Central memory CD8-positive, alpha-beta T cell (primary cell): ENCODE data around the gene INS.

Experiments
- ATAC-seq: fragments of 150-1000 bp; cut with Tn5 transposase; replicated peaks from 2 replicates; pipeline ENCODE4 v1.10.0; 2022; ENCODE audit warnings: mild to moderate bottlenecking, moderate FRiP score, moderate number of reproducible peaks; ENCODE audit not compliant: poor library complexity, severe bottlenecking; ENCODE audit errors: extremely low read depth
- DNase-seq, 2 donors: peaks; one replicate each; pipeline ENCODE4 v3.0.0; 2021; ENCODE audit warnings: low spot score in 2 of 2
- H3K27ac Mint-ChIP-seq: one replicate; pipeline ENCODE4 v1.8.0; 2022; ENCODE audit warnings: low read depth, mild to moderate bottlenecking, moderate library complexity, mixed read lengths
- H3K27me3 Mint-ChIP-seq: one replicate; pipeline ENCODE4 v1.8.0; 2022; ENCODE audit warnings: mixed read lengths
- H3K36me3 Mint-ChIP-seq: one replicate; pipeline ENCODE4 v1.8.0; 2022; ENCODE audit warnings: mild to moderate bottlenecking, moderate library complexity, mixed read lengths; ENCODE audit not compliant: insufficient read depth
- H3K4me1 Mint-ChIP-seq: one replicate; pipeline ENCODE4 v1.8.0; 2022; ENCODE audit warnings: mixed read lengths
- H3K4me3 Mint-ChIP-seq: one replicate; pipeline ENCODE4 v1.8.0; 2022; ENCODE audit warnings: mild to moderate bottlenecking, moderate library complexity, mixed read lengths
- H3K9me3 Mint-ChIP-seq: one replicate; pipeline ENCODE4 v1.8.0; 2022; ENCODE audit warnings: mixed read lengths

Gene INS

DNA sequence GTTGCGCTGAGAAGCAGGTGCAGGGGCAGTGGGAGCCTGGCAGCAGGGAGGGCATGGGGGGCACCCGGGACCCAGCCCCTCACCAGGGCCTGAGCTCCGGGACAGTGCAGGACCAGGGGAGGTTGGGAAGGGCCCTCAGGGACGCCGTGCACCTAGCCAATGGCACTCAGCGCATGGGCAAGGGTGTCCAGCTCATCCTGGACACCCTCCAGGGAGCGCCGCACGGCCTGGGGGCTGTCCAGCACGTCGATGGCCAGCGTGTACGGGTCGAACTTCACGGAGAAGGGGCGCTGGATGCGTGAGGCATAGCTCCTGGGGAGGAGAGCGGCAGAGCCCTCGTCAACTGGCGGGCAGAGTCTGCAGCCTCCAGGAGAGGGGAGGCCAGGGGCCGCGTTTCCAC is 3.1 kb upstream of the INS start:
- no peak overlapping the region for H3K4me3 Mint-ChIP-seq
- H3K9me3 Mint-ChIP-seq, result no peaks in the 10 kb centered on the region
- no peaks in the 10 kb centered on the region for H3K27me3 Mint-ChIP-seq
- H3K36me3 Mint-ChIP-seq, result no peaks in the 10 kb centered on the region
- DNase-seq, result no peak
- no peaks in the 10 kb centered on the region for H3K4me1 Mint-ChIP-seq
- H3K27ac Mint-ChIP-seq, result no peak overlapping the region
- no peak for ATAC-seq

DNA sequence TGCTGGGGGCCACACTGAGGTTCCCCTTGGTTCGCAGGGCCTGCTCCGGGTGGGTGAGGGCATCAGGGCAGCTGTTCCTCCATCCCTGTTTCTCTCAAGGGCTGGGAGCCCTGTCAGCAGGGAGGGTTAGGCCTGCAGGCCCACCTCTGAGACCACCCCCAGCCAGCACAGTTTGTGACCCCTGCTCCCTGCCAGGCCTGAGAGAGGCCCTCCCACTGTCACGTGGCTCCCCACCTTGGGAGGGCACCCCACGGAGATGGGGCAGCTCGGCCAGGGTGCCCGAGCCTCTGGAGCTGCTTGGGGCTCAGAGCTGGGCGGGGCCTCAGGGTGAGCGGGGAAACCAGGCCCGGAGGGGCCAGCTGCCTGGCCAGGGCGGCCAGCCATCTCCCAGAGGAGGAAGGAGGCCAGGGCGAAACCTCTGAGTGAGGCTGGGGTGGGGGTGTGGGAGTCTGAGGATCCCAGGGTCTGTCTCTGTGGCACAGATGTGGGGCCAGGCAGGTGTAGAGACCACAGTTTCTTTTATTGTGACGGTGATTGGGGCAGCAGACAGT is 2.5 kb upstream of the INS start:
- ATAC-seq (no peak), DNase-seq (no peak)
- H3K36me3 Mint-ChIP-seq, result no peaks in the 10 kb centered on the region
- H3K27me3 Mint-ChIP-seq, result no peaks in the 10 kb centered on the region
- no peaks in the 10 kb centered on the region for H3K4me1 Mint-ChIP-seq
- no peak overlapping the region for H3K4me3 Mint-ChIP-seq
- H3K27ac Mint-ChIP-seq, result no peak overlapping the region
- H3K9me3 Mint-ChIP-seq, result no peaks in the 10 kb centered on the region

DNA sequence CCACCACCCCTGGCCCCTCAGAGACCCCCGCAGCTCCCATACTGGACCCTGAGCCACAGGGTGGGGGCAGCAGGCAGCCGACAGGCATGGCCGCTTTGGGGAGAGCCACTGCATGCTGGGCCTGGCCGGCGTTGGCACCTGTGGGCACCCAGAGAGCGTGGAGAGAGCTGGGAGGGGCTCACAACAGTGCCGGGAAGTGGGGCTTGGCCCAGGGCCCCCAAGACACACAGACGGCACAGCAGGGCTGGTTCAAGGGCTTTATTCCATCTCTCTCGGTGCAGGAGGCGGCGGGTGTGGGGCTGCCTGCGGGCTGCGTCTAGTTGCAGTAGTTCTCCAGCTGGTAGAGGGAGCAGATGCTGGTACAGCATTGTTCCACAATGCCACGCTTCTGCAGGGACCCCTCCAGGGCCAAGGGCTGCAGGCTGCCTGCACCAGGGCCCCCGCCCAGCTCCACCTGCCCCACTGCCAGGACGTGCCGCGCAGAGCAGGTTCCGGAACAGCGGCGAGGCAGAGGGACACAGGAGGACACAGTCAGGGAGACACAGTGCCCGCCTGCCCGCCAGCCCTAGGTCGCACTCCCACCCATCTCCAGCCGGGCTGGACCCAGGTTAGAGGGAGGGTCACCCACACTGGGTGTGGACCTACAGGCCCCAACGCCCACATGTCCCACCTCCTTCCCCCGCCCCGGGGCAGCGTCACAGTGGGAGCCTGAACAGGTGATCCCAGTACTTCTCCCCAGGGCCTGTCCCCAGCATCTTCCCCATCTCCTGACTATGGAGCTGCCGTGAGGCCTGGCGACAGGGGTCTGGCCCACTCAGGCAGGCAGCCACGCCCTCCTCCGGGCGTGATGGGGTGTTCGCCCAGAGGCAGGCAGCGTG is 1.2 kb downstream of the INS start:
- Mint-ChIP-seq H3K36me3 (no peaks in the 10 kb centered on the region), H3K27me3 (peaks cover 6% of the 10 kb centered on the region), H3K4me1 (no peaks in the 10 kb centered on the region), H3K9me3 (no peaks in the 10 kb centered on the region), H3K27ac (no peak overlapping the region), H3K4me3 (no peak overlapping the region)
- DNase-seq, result no peak
- ATAC-seq, result no peak

DNA sequence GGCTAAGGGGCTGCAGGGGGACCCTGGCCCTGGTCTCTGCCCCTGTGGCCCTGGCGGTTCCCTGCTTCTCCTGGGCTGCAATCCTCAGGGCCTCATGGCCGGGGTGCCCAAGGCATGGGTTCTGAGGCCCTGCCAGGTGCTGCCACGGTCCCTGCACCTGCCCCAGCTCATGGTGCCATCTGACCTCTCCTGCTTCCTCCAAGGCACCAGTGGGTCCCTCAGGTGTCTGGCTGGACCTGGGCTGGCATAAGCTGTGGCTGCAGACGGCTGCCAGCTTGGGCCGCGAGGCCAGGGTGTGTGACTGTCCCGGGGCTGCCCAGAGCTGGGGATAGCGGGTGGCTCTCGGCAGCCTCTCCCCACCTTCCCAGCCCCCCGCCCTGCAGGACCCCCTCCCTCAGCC is 2.0 kb downstream of the INS start:
- Mint-ChIP-seq H3K27ac (no peak overlapping the region), H3K4me3 (no peak overlapping the region), H3K9me3 (no peaks in the 10 kb centered on the region), H3K27me3 (peaks cover 6% of the 10 kb centered on the region), H3K36me3 (no peaks in the 10 kb centered on the region), H3K4me1 (no peaks in the 10 kb centered on the region)
- DNase-seq, result no peak
- no peak for ATAC-seq

DNA sequence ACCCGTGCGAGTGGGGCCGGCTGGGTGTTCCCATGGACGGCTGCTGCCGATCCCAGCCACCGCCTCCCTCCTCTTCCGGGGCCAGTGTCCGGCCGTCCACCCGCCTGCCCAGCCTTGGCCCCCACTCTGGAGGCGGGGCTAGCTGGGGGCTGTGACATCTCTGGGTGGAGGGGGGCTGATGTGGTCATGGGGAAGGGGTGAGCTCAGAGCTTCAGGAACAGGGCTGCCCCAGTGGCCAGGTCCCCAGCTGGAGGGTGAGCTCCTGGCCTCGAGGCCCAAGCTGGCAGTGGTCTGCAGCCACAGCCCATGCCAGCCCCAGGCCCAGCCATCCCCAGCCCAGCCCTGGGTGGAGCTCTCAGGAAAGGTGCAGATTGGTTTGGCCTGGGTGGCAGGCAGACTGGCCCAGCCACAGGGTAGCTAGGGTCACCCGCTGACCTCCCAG is 2.7 kb downstream of the INS start:
- ATAC-seq (no peak), DNase-seq (no peak)
- no peaks in the 10 kb centered on the region for H3K4me1 Mint-ChIP-seq
- H3K27ac Mint-ChIP-seq, result no peak overlapping the region
- no peaks in the 10 kb centered on the region for H3K9me3 Mint-ChIP-seq
- H3K27me3 Mint-ChIP-seq, result peaks cover 6% of the 10 kb centered on the region
- H3K4me3 Mint-ChIP-seq, result no peak overlapping the region
- H3K36me3 Mint-ChIP-seq, result no peaks in the 10 kb centered on the region

DNA sequence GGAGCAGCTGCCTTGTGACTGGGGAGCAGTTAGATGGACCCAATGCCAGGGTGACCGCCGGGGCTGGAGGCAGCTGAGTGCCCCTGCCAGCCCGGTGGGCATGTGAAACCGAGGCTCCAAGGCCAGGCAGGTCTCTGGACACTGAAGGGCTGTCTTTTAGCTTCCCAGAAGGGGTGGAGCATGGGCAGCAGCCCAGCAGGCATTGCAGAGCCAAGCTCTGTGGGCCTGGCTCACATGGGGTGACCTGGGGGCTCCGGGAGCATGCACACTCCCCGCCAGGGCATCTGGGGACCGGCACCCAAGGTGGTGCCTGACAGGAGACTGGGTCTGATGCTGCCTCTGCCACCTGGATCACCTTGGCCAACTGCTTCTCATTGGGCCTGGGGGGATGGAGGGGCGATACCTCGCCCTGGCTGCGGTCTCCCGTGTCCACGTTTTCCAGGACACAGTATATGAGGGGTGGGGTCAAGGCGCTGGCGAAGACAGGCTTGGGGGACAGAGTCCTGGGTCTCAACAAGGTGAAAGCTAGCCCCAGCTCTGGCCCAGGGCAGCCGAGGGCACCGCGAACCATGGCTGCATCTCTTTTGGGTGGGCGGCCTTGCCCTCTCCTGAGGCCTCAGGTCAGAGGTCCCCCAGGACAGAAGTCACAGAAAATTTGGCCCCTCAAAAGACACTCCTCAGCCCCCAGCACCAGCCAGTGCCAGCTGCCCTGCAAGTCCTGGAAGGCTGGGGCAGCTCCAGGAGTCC is 3.5 kb downstream of the INS start:
- Mint-ChIP-seq H3K27ac (no peak overlapping the region), H3K9me3 (no peaks in the 10 kb centered on the region), H3K4me1 (no peaks in the 10 kb centered on the region), H3K27me3 (peaks cover 6% of the 10 kb centered on the region), H3K4me3 (no peak overlapping the region), H3K36me3 (no peaks in the 10 kb centered on the region)
- no peak for ATAC-seq
- DNase-seq, result no peak

DNA sequence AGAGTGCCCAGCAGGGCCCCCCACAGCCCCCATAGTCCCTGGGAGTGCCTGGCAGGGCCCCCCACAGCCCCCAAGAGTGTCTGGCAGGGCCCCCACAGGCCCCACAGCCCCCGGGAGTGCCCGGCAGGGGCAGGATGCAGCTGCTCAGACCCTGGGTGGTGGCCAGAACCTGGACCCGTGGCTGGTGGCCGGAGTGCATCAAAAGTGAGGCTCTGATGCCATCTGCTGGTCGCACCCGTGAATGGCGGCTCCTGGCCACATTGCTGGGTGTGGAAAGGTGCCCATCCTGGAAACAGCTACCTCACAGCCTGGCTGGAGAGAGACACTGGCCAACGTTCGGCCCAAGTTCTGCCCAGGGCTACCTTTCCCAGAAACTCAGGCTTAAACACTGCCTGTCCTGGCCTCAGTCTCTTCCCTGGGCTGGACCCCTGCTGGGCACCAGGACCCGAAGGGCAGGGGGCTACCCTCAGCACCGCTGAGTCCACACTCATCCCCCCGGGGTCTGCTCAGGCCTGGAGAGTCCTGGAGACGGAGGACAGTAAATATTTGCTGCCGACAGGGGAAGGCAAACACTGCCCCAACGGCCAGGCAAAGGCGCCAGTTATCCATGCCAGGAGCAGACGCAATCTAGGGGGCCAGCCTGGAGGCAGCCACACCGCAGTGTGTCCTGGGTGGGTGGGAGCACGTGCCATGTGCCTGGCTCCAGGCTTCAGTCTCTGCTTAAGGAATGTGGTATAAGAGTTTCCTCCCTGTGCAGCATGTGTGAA is 4.4 kb downstream of the INS start:
- ATAC-seq (no peak), DNase-seq (peak; percentile 40 to 42)
- H3K4me3 Mint-ChIP-seq, result no peak overlapping the region
- H3K9me3 Mint-ChIP-seq, result no peaks in the 10 kb centered on the region
- peaks cover 6% of the 10 kb centered on the region for H3K27me3 Mint-ChIP-seq
- H3K4me1 Mint-ChIP-seq, result peaks cover 7% of the 10 kb centered on the region
- H3K27ac Mint-ChIP-seq, result no peak overlapping the region
- H3K36me3 Mint-ChIP-seq, result no peaks in the 10 kb centered on the region

DNA sequence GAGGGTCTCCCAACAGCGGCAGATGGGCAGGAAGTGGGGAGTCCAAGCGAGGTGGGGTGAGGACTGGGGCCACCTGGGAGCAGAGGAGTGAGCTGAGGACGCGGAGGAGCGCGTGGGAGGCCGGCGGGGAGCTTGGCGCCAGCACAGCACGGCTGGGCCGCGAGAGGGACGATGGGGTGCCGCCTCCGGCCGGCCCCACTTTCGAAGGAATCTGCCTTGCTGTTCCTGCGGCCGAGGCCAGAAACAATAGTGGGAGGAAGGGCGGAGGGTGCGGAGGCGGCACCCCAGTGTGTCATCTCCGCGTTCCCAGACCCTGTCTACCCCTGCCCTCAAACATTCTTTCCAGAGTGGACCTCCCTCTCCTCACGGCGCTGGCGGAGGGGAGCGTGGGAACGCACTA is 5.5 kb downstream of the INS start:
- Mint-ChIP-seq H3K36me3 (no peaks in the 10 kb centered on the region), H3K9me3 (no peaks in the 10 kb centered on the region), H3K4me1 (peaks cover 14% of the 10 kb centered on the region), H3K4me3 (no peak overlapping the region), H3K27me3 (peaks cover 15% of the 10 kb centered on the region), H3K27ac (no peak overlapping the region)
- DNase-seq (no peak), ATAC-seq (no peak)

DNA sequence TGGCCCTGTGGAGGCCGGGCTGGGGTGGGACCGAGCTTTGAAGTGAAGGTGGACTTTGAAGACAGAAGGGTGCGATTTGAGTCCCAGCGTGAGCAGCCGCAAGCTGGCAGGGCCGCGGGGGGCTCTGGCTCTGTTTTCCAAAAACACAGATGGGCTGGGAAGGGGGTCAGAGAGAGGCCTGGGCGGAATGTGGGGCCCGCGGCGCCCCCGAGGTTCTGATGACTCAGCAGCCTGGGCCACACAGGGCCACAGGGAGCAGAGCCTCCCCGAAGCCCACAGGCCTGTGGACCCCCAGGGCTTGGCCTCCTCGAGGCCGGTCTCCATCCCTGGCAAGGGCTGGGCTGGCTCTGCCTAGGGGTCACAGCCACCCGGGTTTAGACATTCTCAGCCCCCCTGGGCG is 6.1 kb downstream of the INS start:
- Mint-ChIP-seq H3K9me3 (no peaks in the 10 kb centered on the region), H3K36me3 (no peaks in the 10 kb centered on the region), H3K4me3 (no peak overlapping the region), H3K27ac (no peak overlapping the region), H3K4me1 (peaks cover 14% of the 10 kb centered on the region), H3K27me3 (peaks cover 21% of the 10 kb centered on the region)
- ATAC-seq (no peak), DNase-seq (no peak)

DNA sequence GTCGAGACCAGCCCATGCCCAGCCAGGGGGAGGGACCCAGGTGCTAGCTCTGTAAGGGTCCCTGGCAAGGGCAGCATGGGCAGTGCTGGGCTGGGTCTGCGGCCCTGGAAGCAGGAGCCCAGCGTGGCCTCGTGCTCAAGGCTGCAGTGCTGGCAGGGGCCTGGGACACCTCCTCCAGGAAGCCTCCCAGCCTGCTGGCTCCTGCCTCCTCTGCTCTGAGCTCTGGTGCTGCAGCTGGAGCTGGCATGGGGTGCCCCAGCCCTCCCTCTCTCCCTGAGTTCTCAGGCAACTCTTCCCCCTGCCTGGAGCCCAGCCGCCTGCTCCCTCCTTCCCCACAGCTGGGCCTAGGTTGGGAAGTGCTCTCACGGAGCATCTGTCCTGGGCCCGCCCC is 6.8 kb downstream of the INS start:
- H3K36me3 Mint-ChIP-seq, result no peaks in the 10 kb centered on the region

DNA sequence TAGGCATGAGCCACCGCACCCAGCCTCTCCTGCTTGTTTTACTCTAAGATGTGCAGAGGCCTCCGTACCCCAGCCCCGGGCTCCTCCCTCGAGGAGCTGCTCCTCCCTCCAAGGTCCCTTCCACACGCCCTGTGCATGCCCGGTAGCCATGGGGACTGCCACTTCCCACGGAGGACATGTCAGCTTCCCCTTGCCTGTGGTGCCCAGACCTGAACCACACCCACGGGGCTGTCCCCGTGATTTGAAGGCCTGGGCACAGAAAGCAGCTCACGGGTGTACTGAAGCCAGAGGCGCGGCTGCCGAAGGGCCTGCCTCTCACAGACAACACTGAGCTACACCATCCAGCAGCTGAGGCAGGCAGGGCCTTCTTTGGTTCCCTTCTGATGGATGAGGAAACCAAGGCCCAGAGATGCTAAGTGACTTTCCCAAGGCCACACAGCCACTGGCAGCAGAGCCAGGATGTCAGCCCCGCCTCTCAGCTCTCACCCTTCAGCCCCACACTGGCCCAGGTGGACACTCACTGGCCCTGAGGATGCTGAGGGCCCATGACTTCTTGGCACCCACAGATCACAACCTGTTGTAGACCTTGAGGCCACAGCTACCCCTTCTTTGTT is 7.3 kb downstream of the INS start:
- ATAC-seq (no peak), DNase-seq (no peak)
- no peak overlapping the region for H3K27ac Mint-ChIP-seq
- H3K9me3 Mint-ChIP-seq, result no peaks in the 10 kb centered on the region
- H3K4me1 Mint-ChIP-seq, result peaks cover 14% of the 10 kb centered on the region
- H3K4me3 Mint-ChIP-seq, result no peak overlapping the region
- no peaks in the 10 kb centered on the region for H3K36me3 Mint-ChIP-seq
- H3K27me3 Mint-ChIP-seq, result peaks cover 33% of the 10 kb centered on the region

More for the DNA sequence above, 6.8 kb downstream of the INS start:
- Mint-ChIP-seq H3K27me3 (peaks cover 28% of the 10 kb centered on the region), H3K27ac (no peak overlapping the region), H3K4me1 (peaks cover 14% of the 10 kb centered on the region), H3K9me3 (no peaks in the 10 kb centered on the region), H3K4me3 (no peak overlapping the region)
- no peak for DNase-seq
- no peak for ATAC-seq
